GM12865 (cell line): ENCODE results near the gene FXYD4.
A peak's percentile ranks its signal among the peaks of the same experiment; 100 is the strongest.

Experiments
- DNase-seq: peaks from one replicate; pipeline ENCODE4 v3.0.0; 2010; ENCODE audit warnings: low read depth
- H3K4me3 ChIP-seq: 2 replicates; pipeline ENCODE4 v1.5.1; 2011; ENCODE audit warnings: mild to moderate bottlenecking, low read depth, low read length, control low read depth
- CTCF ChIP-seq: IDR thresholded peaks from 2 replicates; pipeline ENCODE4 v1.5.1; 2011; ENCODE audit warnings: low read length, control low read depth, low read depth, inconsistent platforms; ENCODE audit not compliant: insufficient read depth; ENCODE audit errors: missing control alignments

The FXYD4 gene

GRCh38 chr10:43362191-43362839, 9.1 kb upstream of the FXYD4 start:
- peak; percentile 9 for TF ChIP-seq CTCF
- H3K4me3 ChIP-seq: peak overlapping the region; percentile 57
- DNase-seq: peak; percentile 94

- no peak for DNase-seq
- H3K4me3 ChIP-seq: no peak overlapping the region
- no peak for TF ChIP-seq CTCF
These were observed 6.4 kb upstream of the FXYD4 start for GRCh38 chr10:43365001-43365400.

GRCh38 chr10:43369921-43370320, 1.5 kb upstream of the FXYD4 start:
- DNase-seq: no peak
- no peak for TF ChIP-seq CTCF
- H3K4me3 ChIP-seq: no peak overlapping the region

- TF ChIP-seq CTCF: no peak
- DNase-seq: no peak
- no peak overlapping the region for H3K4me3 ChIP-seq
These were observed 693 bp upstream of the FXYD4 start for GRCh38 chr10:43370671-43371215.

- H3K4me3 ChIP-seq: no peak overlapping the region
- no peak for DNase-seq
- TF ChIP-seq CTCF: no peak
These were observed 1.4 kb downstream of the FXYD4 start for GRCh38 chr10:43372765-43373361.

- no peak for TF ChIP-seq CTCF
- H3K4me3 ChIP-seq: no peak overlapping the region
- DNase-seq: no peak
These were observed 2.0 kb downstream of the FXYD4 start for GRCh38 chr10:43373461-43373860.
